ENCODE results near the gene MBOAT7.
"Not testable (repeated sequence)": the region's sequence is repeated elsewhere in the genome, so short reads cannot be mapped to it uniquely, and the experiment has no call there.

DNA sequence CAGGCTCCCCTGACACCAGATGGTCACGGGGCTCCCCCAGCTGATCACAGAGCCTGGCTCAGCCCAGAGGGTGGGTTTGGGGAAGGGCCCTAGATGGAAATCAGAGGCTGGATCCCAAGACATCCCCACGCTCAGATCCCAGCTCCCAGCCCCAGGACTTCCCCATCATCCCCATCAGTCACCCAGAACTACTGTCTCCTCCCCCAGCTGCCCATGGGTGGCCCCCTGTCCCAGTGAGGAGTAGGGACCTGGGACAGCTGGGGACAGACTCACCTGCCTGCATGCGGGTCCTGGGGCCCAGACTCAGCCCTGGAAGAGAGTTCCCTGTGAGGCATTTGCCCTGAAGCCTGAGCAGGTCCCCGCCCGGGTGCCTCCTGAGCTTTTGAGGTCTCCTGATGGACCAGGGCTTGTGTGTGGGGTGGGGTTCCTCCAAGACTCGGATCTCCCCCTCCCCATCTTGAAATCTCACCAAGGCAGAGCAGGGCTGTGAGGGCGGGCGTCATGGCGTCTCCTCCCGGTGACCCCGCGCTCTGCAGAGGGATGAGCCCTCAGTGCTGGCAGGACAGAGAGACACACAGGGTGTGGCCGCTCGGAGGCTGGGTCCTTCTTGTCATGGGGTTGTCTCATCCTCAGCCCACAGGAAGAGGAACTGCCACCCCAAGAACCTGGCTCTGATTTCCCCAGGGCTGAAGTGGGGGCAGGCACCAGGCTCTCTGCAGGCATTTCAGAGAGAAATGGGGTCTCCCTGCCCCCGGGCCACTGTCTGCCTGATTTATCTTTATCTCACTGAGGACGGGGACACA is 33.3 kb upstream of the MBOAT7 start, which contains the start of gene LILRB3:
- not testable (repeated sequence) for TF ChIP-seq TAF1, SIN3A (IDR thresholded peaks at IDR 0.05; ENCODE audit: borderline replicate concordance, low read depth, low read length)

Data from SK-N-SH (cell line).